NCI-H446 (cell line): ENCODE results near the gene RBMS3.
"Not testable (repeated sequence)": the region's sequence is repeated elsewhere in the genome, so short reads cannot be mapped to it uniquely, and the experiment has no call there.

Source experiments
- DNase-seq, 2 experiments: peaks; one replicate each; lab custom pipeline; 2025; lab: John Stamatoyannopoulos, UW

RBMS3 gene

GRCh38 chr3:29385046-29385830 lies 104.4 kb downstream of the RBMS3 start:
- no peak for DNase-seq

- no peak for DNase-seq
Observed at GRCh38 chr3:29389362-29389761, 108.5 kb downstream of the RBMS3 start.

GRCh38 chr3:29392625-29393388 lies 111.9 kb downstream of the RBMS3 start:
- DNase-seq = no peak

GRCh38 chr3:29393946-29394345 lies 113.1 kb downstream of the RBMS3 start:
- DNase-seq = not testable (repeated sequence)

- DNase-seq = no peak
Observed at GRCh38 chr3:29397406-29397805, 116.5 kb downstream of the RBMS3 start.

GRCh38 chr3:29398787-29399186 lies 117.9 kb downstream of the RBMS3 start:
- no peak for DNase-seq

- DNase-seq = no peak
Observed at GRCh38 chr3:29406291-29406832, 125.5 kb downstream of the RBMS3 start.

GRCh38 chr3:29408676-29409075 lies 127.8 kb downstream of the RBMS3 start:
- DNase-seq = no peak

GRCh38 chr3:29409409-29409808 lies 128.5 kb downstream of the RBMS3 start:
- no peak for DNase-seq

- DNase-seq = no peak
Observed at GRCh38 chr3:29410220-29410619, 129.3 kb downstream of the RBMS3 start.

- peak in 1 of 2 experiments; percentile 17 for DNase-seq
Observed at GRCh38 chr3:29410660-29411405, 130.0 kb downstream of the RBMS3 start.

GRCh38 chr3:29412110-29412509 lies 131.2 kb downstream of the RBMS3 start:
- no peak for DNase-seq

GRCh38 chr3:29414468-29415224 lies 133.8 kb downstream of the RBMS3 start:
- DNase-seq = no peak

GRCh38 chr3:29415482-29416223 lies 134.8 kb downstream of the RBMS3 start:
- DNase-seq = no peak

GRCh38 chr3:29416514-29416913 lies 135.6 kb downstream of the RBMS3 start:
- no peak for DNase-seq

- DNase-seq = no peak
Observed at GRCh38 chr3:29420106-29420505, 139.2 kb downstream of the RBMS3 start.

GRCh38 chr3:29426302-29427226 lies 145.7 kb downstream of the RBMS3 start:
- no peak for DNase-seq

GRCh38 chr3:29427266-29428103 lies 146.6 kb downstream of the RBMS3 start:
- peak; percentile 27 to 76 for DNase-seq
